ENCODE results near the gene CCT6B.

The CCT6B gene

GRCh38 chr17:34909040-34909439, 52.2 kb downstream of the CCT6B start:
- no peak for DNase-seq

GRCh38 chr17:34902831-34903547, 58.3 kb downstream of the CCT6B start:
- H3K27me3 ChIP-seq: peaks cover 0 to 8% of the 10 kb centered on the region in 2 donors
- no peak overlapping the region for H3K27ac ChIP-seq
- intact Hi-C loops (cut with DNase I; ENCODE audit: low total_unique reads): no loop called here
- H3K9me3 ChIP-seq: no peaks in the 10 kb centered on the region
- no peak for DNase-seq
- no peak for TF ChIP-seq CTCF (IDR thresholded peaks at IDR 0.05)
- no peaks in the 10 kb centered on the region for H3K4me1 ChIP-seq
- H3K4me3 ChIP-seq: no peak overlapping the region
- H3K36me3 ChIP-seq: no peaks in the 10 kb centered on the region

More at GRCh38 chr17:34909040-34909439, 52.2 kb downstream of the CCT6B start:
- H3K9me3 ChIP-seq: no peaks in the 10 kb centered on the region
- H3K27me3 ChIP-seq: no peaks in the 10 kb centered on the region
- no peak for TF ChIP-seq CTCF (IDR thresholded peaks at IDR 0.05)
- no peaks in the 10 kb centered on the region for H3K4me1 ChIP-seq
- H3K36me3 ChIP-seq: peaks cover 0 to 7% (median 0%) of the 10 kb centered on the region in 3 donors
- no peak overlapping the region for H3K27ac ChIP-seq
- H3K4me3 ChIP-seq: no peak overlapping the region
- intact Hi-C loops (cut with DNase I; ENCODE audit: low total_unique reads): no loop called here

GRCh38 chr17:34899643-34900291, 61.5 kb downstream of the CCT6B start:
- Histone ChIP-seq H3K36me3 (no peaks in the 10 kb centered on the region), H3K27me3 (peaks cover 0 to 19% of the 10 kb centered on the region in 2 donors), H3K4me1 (no peaks in the 10 kb centered on the region), H3K9me3 (no peaks in the 10 kb centered on the region), H3K27ac (no peak overlapping the region), H3K4me3 (no peak overlapping the region)
- peak in 1 of 2 donors; percentile 34 for DNase-seq
- TF ChIP-seq CTCF (IDR thresholded peaks at IDR 0.05): no peak
- intact Hi-C loops (cut with DNase I; ENCODE audit: low total_unique reads): no loop called here

GRCh38 chr17:34895383-34895782, 65.9 kb downstream of the CCT6B start:
- no peak for TF ChIP-seq CTCF (IDR thresholded peaks at IDR 0.05)
- intact Hi-C loops (cut with DNase I; ENCODE audit: low total_unique reads): no loop called here
- Histone ChIP-seq H3K36me3 (no peaks in the 10 kb centered on the region), H3K4me1 (no peaks in the 10 kb centered on the region), H3K9me3 (no peaks in the 10 kb centered on the region), H3K4me3 (no peak overlapping the region), H3K27me3 (peaks cover 0 to 29% of the 10 kb centered on the region in 2 donors), H3K27ac (no peak overlapping the region)
- DNase-seq: peak in 1 of 2 donors; percentile 49

- H3K9me3 ChIP-seq: no peaks in the 10 kb centered on the region
- no peaks in the 10 kb centered on the region for H3K36me3 ChIP-seq
- no peak for TF ChIP-seq CTCF (IDR thresholded peaks at IDR 0.05)
- H3K4me1 ChIP-seq: no peaks in the 10 kb centered on the region
- no peak overlapping the region for H3K4me3 ChIP-seq
- H3K27me3 ChIP-seq: peaks cover 0 to 29% of the 10 kb centered on the region in 2 donors
- H3K27ac ChIP-seq: no peak overlapping the region
- peak in 1 of 2 donors; percentile 1 for DNase-seq
- intact Hi-C loops (cut with DNase I; ENCODE audit: low total_unique reads): no loop called here
These were observed 66.3 kb downstream of the CCT6B start for GRCh38 chr17:34894964-34895363.

Measured in tibial artery (tissue), 4 donors.